Neural cell (in vitro differentiated cells): ENCODE data around the gene EMILIN1. TPM values are rescaled to one million over a fixed set of nuclear protein-coding genes. Genes with fewer than 3 reads are reported as not detected.

ENCODE experiments used
- H2AFZ ChIP-seq: fragments of 200-600, 300-800 bp; sonication (generic), shearing (Covaris generic); 2 replicates; pipeline ENCODE4 v1.6.0; 2014; ENCODE audit warnings: low read depth, mild to moderate bottlenecking, antibody characterized with exemption, low read length, moderate library complexity
- H3F3A ChIP-seq: fragments of 200-600 bp; shearing (Covaris generic); 2 replicates; pipeline ENCODE4 v1.6.1; 2016; ENCODE audit warnings: mild to moderate bottlenecking, moderate library complexity, mixed read lengths, antibody characterized with exemption, low read length; ENCODE audit not compliant: insufficient read depth, poor library complexity, severe bottlenecking
- H3K27ac ChIP-seq: fragments of 200-600, 300-800 bp; sonication (generic), shearing (Covaris generic); 2 replicates; pipeline ENCODE4 v1.5.1; 2014; ENCODE audit warnings: mild to moderate bottlenecking, low read length, moderate library complexity
- H3K27me3 ChIP-seq: fragments of 300-800, 200-600 bp; sonication (generic), shearing (Covaris generic); 2 replicates; pipeline ENCODE4 v1.6.0; 2014; ENCODE audit warnings: mild to moderate bottlenecking, low read depth, low read length, moderate library complexity; ENCODE audit not compliant: insufficient read depth
- H3K36me3 ChIP-seq: fragments of 300-800, 200-600 bp; sonication (generic), shearing (Covaris generic); 2 replicates; pipeline ENCODE4 v1.5.1; 2014; ENCODE audit warnings: mild to moderate bottlenecking, antibody characterized with exemption, low read length, moderate library complexity; ENCODE audit not compliant: insufficient read depth
- H3K4me2 ChIP-seq: fragments of 300-800, 200-600 bp; sonication (generic), shearing (Covaris generic); 2 replicates; pipeline ENCODE4 v1.6.0; 2014; ENCODE audit warnings: mild to moderate bottlenecking, low read length
- H3K4me3 ChIP-seq: fragments of 300-800, 200-600 bp; sonication (generic), shearing (Covaris generic); 2 replicates; pipeline ENCODE4 v1.5.1; 2014; ENCODE audit warnings: mild to moderate bottlenecking, low read length, moderate library complexity
- H3K79me2 ChIP-seq: fragments of 200-600 bp; shearing (Covaris generic); replicated peaks from 2 replicates; pipeline ENCODE4 v1.6.0; 2014; ENCODE audit warnings: mild to moderate bottlenecking, low read length, moderate library complexity; ENCODE audit not compliant: insufficient read depth
- H3K9ac ChIP-seq: fragments of 300-800, 200-600 bp; sonication (generic), shearing (Covaris generic); 2 replicates; pipeline ENCODE4 v1.6.1; 2016; ENCODE audit warnings: mild to moderate bottlenecking, low read length, mixed read lengths
- H3K9me2 ChIP-seq: fragments of 200-600 bp; shearing (Covaris generic); 2 replicates; pipeline ENCODE4 v1.6.1; 2016; ENCODE audit warnings: mild to moderate bottlenecking, low read length, mixed read lengths; ENCODE audit not compliant: insufficient read depth
- H3K9me3 ChIP-seq: fragments of 200-600, 300-800 bp; sonication (generic), shearing (Covaris generic); 2 replicates; pipeline ENCODE4 v1.6.1; 2016; ENCODE audit warnings: mild to moderate bottlenecking, mixed run types, low read length, moderate library complexity, mixed read lengths
- H4K20me1 ChIP-seq: fragments of 200-600 bp; shearing (Covaris generic); 2 replicates; pipeline ENCODE4 v1.6.1; 2016; ENCODE audit warnings: mild to moderate bottlenecking, mixed run types; ENCODE audit not compliant: insufficient read depth
- CTCF ChIP-seq: fragments of 450-650 bp; IDR thresholded peaks from 2 replicates; pipeline ENCODE4 v1.5.1; 2014; ENCODE audit warnings: antibody characterized with exemption, mild to moderate bottlenecking, moderate library complexity; ENCODE audit not compliant: poor library complexity, severe bottlenecking
- EP300 ChIP-seq: fragments of 450-650 bp; conservative IDR thresholded peaks from 2 replicates; pipeline ENCODE4 v1.6.1; 2014; ENCODE audit warnings: antibody characterized with exemption, mild to moderate bottlenecking, moderate library complexity; ENCODE audit not compliant: poor library complexity, severe bottlenecking
- EZH2 ChIP-seq: fragments of 200-600, 300-800 bp; shearing (Covaris generic), sonication (generic); IDR thresholded peaks from 2 replicates; pipeline ENCODE4 v1.6.1; 2014; ENCODE audit warnings: antibody characterized with exemption, low read length, borderline replicate concordance, mild to moderate bottlenecking; ENCODE audit not compliant: insufficient read depth, poor library complexity, severe bottlenecking
- MXI1 ChIP-seq: fragments of 450-650 bp; conservative IDR thresholded peaks from 2 replicates; pipeline ENCODE4 v1.6.1; 2014; ENCODE audit warnings: antibody characterized with exemption, mild to moderate bottlenecking; ENCODE audit not compliant: poor library complexity, severe bottlenecking
- POLR2AphosphoS5 ChIP-seq: IDR thresholded peaks from 2 replicates; pipeline ENCODE4 v1.6.1; 2012
- RAD21 ChIP-seq: fragments of 450-650 bp; conservative IDR thresholded peaks from 2 replicates; pipeline ENCODE4 v1.6.1; 2014; ENCODE audit warnings: antibody characterized with exemption, mild to moderate bottlenecking, moderate library complexity
- REST ChIP-seq: IDR thresholded peaks from 2 replicates; pipeline ENCODE4 v1.6.1; 2012; ENCODE audit warnings: borderline replicate concordance
- SMC3 ChIP-seq: fragments of 450-650 bp; conservative IDR thresholded peaks from 2 replicates; pipeline ENCODE4 v1.6.1; 2014; ENCODE audit warnings: antibody characterized with exemption, mild to moderate bottlenecking, moderate library complexity; ENCODE audit not compliant: poor library complexity
- TAF1 ChIP-seq: IDR thresholded peaks from 2 replicates; pipeline ENCODE4 v1.6.1; 2012; ENCODE audit warnings: low read depth
- polyA plus RNA-seq: library from polyadenylated mRNA; depleted of rRNA; stranded (reverse); fragments of >200 nt; gene quantifications from 2 replicates; pipeline ENCODE4 v1.2.3, GENCODE V29; 2014

EMILIN1 gene
- polyA plus RNA-seq, 1 donor from 2014 or later, result 1.3 TPM

- Histone ChIP-seq H3K9me2 (no peaks in the 10 kb centered on the region), H3K27me3 (no peaks in the 10 kb centered on the region), H3K9ac (no peak overlapping the region), H4K20me1 (no peaks in the 10 kb centered on the region), H3K79me2 (no peaks in the 10 kb centered on the region), H3K9me3 (no peaks in the 10 kb centered on the region), H2AFZ (no peak overlapping the region), H3K36me3 (no peaks in the 10 kb centered on the region), H3K27ac (no peak overlapping the region), H3K4me2 (no peak overlapping the region), H3K4me3 (no peak overlapping the region), H3F3A (no peaks in the 10 kb centered on the region)
- TF ChIP-seq POLR2AphosphoS5, result no peak
- TF ChIP-seq EZH2, result no peak
- TF ChIP-seq TAF1, result no peak
- no peak for TF ChIP-seq EP300
- TF ChIP-seq SMC3, result no peak
Observed at GRCh38 chr2:27094353-27094984, 16.1 kb downstream of the EMILIN1 start.

GRCh38 chr2:27095427-27095744 lies 17.0 kb downstream of the EMILIN1 start:
- Histone ChIP-seq H4K20me1 (no peaks in the 10 kb centered on the region), H2AFZ (no peak overlapping the region), H3K79me2 (no peaks in the 10 kb centered on the region), H3K27ac (no peak overlapping the region), H3K9me3 (no peaks in the 10 kb centered on the region), H3K36me3 (no peaks in the 10 kb centered on the region), H3K9ac (no peak overlapping the region), H3K9me2 (no peaks in the 10 kb centered on the region), H3K27me3 (no peaks in the 10 kb centered on the region), H3K4me3 (no peak overlapping the region), H3K4me2 (no peak overlapping the region), H3F3A (no peaks in the 10 kb centered on the region)
- TF ChIP-seq POLR2AphosphoS5 (no peak), EZH2 (no peak), SMC3 (no peak), REST (no peak), MXI1 (no peak), TAF1 (no peak), CTCF (no peak), RAD21 (no peak), EP300 (no peak)
